PC-9 (cell line): ENCODE data around the gene C10orf67.

ENCODE experiments used
- CTCF ChIP-seq: fragments of 200-600 bp; sonication (generic); conservative IDR thresholded peaks from 2 replicates; pipeline ENCODE4 v1.6.1; 2017; ENCODE audit warnings: mixed run types, antibody characterized with exemption, mild to moderate bottlenecking, moderate library complexity
- EZH2 ChIP-seq: fragments of 200-600 bp; sonication (generic); IDR thresholded peaks from 2 replicates; pipeline ENCODE4 v1.8.0; 2017; ENCODE audit warnings: antibody characterized with exemption, low read depth

- TF ChIP-seq CTCF (no peak), EZH2 (no peak)
These were observed 47.2 kb upstream of the C10orf67 start for GRCh38 chr10:23391821-23392220.
